HG03442 (cell line): Measurements from ENCODE around the gene DQX1.

Experiments
- ATAC-seq: cut with Tn5 transposase; IDR thresholded peaks from one replicate; pipeline ENCODE4 v1.9.1; 2021; ENCODE audit warnings: mild to moderate bottlenecking, moderate library complexity; ENCODE audit not compliant: unreplicated experiment

DQX1 gene

DNA sequence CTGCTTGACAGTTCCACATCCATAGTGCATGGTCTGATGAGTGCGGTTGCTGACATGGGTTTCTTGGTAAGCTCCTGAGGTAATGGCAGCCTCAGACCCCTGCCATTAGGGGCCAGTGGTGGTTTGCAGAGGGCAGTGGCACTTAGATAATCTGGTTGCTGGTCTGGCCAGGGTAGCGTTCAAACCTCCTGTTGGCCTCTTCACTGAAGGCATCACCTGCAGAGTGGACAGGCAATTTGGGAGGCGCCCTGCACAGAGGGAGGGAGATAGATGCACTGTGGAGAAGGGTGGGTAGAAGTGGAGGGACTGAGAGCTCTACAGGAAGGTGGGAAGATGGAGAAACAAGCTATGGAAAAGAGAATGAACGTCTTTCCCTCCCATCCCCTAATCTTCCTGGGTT lies 7.4 kb upstream of the DQX1 start:
- no peak for ATAC-seq

- no peak for ATAC-seq
Measured at GRCh38 chr2:74532222-74532621, 6.2 kb upstream of the DQX1 start.

- no peak for ATAC-seq
Measured at GRCh38 chr2:74531666-74532065, 5.6 kb upstream of the DQX1 start.

- peak; percentile 24 for ATAC-seq
Measured at GRCh38 chr2:74530239-74531187, 4.5 kb upstream of the DQX1 start.

- peak; percentile 78 for ATAC-seq
Measured at GRCh38 chr2:74529357-74530238, 3.6 kb upstream of the DQX1 start, which contains the start of the genes AUP1 and HTRA2. AUP1 (minus strand) TSS chr2:74529706; CDS start chr2:74529629, 77 bp downstream. HTRA2 (plus strand) TSS chr2:74529933; CDS start chr2:74530007, 74 bp downstream.

- peak; percentile 5 for ATAC-seq
Measured at GRCh38 chr2:74528600-74529356, 2.7 kb upstream of the DQX1 start.

DNA sequence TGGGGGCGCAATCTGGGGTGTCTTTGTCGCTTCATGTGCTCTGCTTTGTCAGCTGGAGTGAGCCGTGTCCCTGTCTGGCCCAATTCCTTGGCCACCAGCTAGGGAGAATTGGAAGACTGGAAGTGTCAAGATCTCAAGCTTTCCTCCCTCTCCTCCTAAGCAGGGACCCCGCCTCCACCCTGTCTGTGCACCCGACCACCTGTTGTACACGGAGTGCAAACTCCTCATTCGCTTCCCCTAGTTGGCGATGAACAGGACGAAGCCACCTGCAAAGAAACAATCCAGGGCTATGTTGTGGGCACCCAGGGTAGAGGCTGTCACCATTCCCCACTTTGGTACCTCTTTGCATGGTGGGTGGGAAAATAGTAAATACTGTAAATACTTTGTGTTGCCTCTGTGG lies 1.7 kb upstream of the DQX1 start:
- no peak for ATAC-seq

- no peak for ATAC-seq
Measured at GRCh38 chr2:74526649-74527230, 709 bp upstream of the DQX1 start.

DNA sequence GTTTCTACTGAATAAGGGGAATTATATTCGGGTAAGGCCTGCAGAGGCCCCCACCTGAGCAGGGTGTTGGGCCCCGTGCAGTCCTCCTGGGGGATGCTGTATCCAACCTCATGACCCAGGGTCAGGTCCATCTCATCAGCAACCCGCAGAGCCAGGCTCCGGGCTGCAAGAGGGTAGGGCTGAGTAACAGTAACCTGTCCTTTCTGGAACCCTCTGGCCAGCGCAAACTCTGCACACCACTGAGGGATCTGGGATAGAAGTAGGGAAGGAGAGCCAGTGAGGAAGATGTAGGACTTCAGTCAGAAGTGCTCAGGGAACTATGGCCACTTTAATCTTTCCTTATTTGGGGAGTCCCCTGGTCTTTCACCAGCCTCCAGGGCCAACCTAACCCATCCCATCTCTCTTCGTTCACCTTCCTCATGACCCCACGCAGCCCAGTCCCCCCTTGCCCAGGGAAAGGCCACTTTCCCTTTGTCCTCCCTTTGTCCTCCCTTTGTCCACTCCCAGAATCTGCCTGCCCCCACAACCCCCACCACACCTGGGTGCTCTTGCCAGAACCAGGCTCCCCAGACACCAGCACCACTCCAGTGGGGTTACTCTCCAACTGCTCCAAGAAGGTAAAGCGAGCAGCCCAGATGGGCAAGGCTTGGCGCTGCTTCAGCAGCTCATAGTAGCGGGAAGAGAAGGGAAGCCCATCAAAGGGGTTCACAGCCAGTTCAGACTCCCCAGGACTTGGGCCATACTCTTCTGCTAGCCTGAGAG lies 895 bp downstream of the DQX1 start:
- no peak for ATAC-seq

DNA sequence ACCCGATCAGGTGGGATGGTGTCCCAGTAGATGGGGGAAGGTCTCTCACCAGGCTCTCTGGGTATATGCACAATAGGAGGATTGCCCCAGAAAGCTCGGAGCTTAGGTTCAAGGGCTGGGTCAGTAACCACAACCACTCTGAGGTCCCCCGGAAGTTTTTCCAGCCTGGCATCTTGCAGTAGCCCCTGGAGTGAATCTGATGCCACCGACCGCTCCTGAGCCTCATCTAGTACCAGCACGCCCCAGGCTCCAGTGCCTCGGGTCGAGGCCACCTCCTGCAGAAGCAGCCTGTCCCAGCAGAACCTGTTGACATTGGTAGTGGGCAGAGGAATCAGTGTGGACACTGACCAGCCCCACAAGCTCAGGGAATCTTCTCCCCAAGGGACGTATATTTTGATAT lies 2.0 kb downstream of the DQX1 start:
- ATAC-seq = no peak

DNA sequence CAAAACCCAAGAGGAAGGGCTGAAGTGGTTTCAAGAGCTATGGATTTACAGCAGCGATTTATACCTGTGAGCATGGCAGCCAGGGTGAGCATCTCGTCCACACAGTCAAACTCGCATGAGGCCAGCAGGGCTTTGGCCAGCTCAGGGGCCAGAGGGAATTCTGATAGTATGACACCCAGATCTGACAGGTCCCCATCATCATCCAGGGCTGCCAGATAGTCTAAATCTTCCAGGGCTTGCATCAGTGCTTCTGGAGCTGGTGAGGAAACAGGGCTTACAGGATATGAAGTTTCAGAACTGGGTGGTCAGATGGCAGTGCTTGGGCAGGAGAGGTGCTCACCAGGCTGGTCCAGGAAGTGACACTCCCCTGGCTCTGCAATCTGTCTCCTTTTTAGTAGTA lies 3.5 kb downstream of the DQX1 start:
- no peak for ATAC-seq

DNA sequence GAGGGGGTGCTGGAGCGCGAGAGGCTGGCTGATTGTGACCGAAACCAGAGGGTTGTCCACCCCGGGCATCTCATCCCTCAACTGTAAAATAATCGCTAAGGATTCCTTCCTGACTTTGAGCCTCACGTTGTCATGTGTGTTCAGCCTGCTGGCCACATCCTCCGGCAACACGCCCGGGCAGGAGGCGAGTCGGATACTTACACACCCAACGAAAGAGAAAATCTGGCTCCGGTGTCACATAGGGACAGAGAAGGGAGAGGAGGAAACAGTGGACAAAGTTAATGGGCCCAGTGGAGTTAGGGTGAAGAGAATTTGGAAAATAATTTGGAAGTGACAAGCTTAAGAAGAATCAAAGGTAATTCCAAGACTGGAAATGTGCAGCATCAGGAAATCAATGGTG lies 9.4 kb downstream of the DQX1 start:
- ATAC-seq = no peak

DNA sequence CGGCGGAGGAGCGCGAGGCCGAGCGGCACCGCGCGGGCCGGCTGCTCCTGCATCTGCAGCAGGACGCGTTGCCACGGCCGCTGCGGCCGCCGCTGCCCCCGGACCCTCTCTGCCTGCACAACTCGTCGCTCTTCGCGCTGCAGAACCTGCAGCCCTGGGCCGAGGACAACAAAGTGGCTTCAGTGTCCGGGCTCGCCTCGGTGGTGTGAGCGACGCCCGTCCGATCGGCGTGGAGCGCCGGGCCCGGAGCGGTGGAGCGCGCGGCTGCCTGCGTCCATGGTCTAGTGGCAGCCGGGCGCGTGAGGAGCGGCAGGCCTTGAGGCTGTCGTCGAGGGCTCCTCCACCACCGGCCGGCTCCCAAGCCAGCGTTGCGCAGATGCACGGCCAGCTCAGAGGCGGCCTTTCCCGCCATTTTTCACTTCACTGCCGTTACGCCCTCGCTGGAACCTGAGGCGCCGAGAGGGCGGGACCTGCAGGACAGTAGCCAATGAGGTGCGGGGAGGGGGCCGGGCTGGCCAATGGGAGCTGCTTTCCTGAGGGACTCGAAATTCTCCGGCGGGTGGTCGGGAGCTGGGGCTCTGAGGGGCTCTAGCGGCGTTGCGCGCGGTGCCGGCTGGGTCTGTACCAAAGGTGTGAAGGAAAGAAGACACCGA lies 9.9 kb downstream of the DQX1 start:
- ATAC-seq = peak; percentile 57

DNA sequence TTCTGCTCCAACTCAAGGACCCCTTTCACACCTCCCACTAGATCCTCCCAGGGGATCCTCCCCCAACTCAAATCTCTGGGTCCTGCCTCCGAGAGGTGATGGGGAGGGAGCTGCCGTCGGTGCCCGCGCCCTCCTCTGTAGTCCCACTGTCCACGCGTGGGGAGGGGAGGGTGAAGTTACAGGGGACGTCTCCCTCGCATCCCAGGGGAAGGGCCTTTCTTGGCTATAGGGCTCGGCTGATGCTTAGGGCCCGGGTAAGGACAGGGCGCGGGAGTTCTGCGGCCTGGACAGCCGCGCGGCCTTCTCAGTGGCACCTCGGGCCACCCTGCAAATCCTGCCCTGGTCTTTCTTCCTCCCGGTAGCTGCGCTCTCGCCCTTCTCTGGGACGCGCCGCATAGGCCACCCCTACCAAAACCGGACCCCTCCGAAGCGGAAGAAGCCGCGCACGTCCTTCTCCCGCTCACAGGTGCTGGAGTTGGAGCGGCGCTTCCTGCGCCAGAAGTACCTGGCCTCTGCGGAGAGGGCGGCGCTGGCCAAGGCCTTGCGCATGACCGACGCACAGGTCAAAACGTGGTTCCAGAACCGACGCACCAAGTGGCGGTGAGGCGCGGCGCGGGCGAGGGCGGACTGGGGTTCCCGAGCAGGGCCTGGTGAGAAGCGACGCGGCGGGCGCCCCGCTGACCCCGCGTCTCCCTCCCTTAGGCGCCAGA lies 10.6 kb downstream of the DQX1 start:
- ATAC-seq = peak; percentile 5

DNA sequence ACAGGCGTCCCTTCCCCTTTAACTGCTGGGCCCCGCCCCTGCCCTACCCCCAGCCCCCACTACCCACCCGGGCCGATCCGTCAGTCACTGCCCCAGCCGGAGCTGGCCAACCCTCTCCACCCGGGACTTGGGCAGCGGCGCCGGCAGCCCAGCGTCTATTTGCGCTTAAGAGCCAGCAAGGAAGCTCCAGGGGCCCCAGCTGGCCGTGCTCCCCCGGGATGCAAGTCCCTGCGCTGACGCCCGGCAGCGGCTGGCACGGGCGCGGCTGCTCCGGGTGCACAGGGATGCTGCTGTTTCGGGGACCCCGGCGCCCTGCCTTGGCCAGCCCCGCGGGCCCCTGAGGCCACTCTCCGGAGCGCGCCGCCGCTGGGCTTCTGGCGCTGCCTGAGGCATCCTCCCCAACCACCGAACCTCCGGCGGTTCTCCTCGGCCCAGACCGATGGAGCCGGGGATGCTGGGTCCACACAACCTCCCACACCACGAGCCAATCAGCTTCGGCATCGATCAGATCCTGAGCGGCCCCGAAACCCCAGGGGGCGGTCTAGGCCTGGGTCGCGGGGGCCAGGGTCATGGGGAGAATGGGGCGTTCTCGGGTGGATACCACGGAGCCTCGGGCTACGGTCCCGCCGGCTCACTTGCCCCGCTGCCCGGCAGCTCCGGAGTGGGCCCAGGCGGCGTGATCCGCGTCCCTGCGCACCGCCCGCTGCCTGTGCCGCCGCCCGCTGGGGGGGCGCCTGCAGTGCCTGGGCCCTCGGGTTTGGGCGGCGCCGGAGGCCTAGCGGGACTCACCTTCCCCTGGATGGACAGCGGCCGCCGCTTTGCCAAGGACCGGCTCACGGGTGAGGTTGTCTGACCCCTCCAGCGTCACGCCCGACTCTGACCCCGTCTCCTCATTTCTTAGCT lies 11.4 kb downstream of the DQX1 start, which contains the start of gene TLX2:
Gene TLX2, plus strand, starts transcription at position 83 of the 903 bp plus-strand sequence. Its CDS starts 357 bp downstream, at position 440.
- no peak for ATAC-seq

GRCh38 chr2:74513605-74514367 lies 12.2 kb downstream of the DQX1 start:
- ATAC-seq = no peak
